ENCODE data around the gene TMEM185B. TPM values are rescaled to one million over a fixed set of nuclear protein-coding genes. Genes with fewer than 3 reads are reported as not detected.

Gene TMEM185B
- total RNA-seq, 1 donor from 2014 or later, result 27.4 TPM

- no peak for DNase-seq (ENCODE audit: low read depth, low spot score)
Observed at GRCh38 chr2:120231974-120232635, 8.9 kb upstream of the TMEM185B start.

GRCh38 chr2:120231564-120231973, 8.4 kb upstream of the TMEM185B start:
- no peak for DNase-seq (ENCODE audit: low read depth, low spot score)

- no peak for DNase-seq (ENCODE audit: low read depth, low spot score)
Observed at GRCh38 chr2:120230515-120231471, 7.6 kb upstream of the TMEM185B start.

- DNase-seq (ENCODE audit: low read depth, low spot score), result no peak
Observed at GRCh38 chr2:120229341-120229740, 6.1 kb upstream of the TMEM185B start.

GRCh38 chr2:120228503-120228902, 5.3 kb upstream of the TMEM185B start:
- no peak for DNase-seq (ENCODE audit: low read depth, low spot score)

- DNase-seq (ENCODE audit: low read depth, low spot score), result no peak
Observed at GRCh38 chr2:120227111-120227991, 4.2 kb upstream of the TMEM185B start.

GRCh38 chr2:120226316-120226715, 3.1 kb upstream of the TMEM185B start:
- no peak for DNase-seq (ENCODE audit: low read depth, low spot score)

- no peak for DNase-seq (ENCODE audit: low read depth, low spot score)
Observed at GRCh38 chr2:120225549-120226065, 2.4 kb upstream of the TMEM185B start.

GRCh38 chr2:120224735-120225548, 1.7 kb upstream of the TMEM185B start:
- DNase-seq (ENCODE audit: low read depth, low spot score), result no peak

- DNase-seq (ENCODE audit: low read depth, low spot score), result no peak
Observed at GRCh38 chr2:120224256-120224655, 1.1 kb upstream of the TMEM185B start.

- no peak for DNase-seq (ENCODE audit: low read depth, low spot score)
Observed at GRCh38 chr2:120222186-120223033, 790 bp downstream of the TMEM185B start.

- DNase-seq (ENCODE audit: low read depth, low spot score), result no peak
Observed at GRCh38 chr2:120221616-120222015, 1.6 kb downstream of the TMEM185B start.

GRCh38 chr2:120220756-120221155, 2.4 kb downstream of the TMEM185B start:
- no peak for DNase-seq (ENCODE audit: low read depth, low spot score)

GRCh38 chr2:120219766-120220165, 3.4 kb downstream of the TMEM185B start:
- DNase-seq (ENCODE audit: low read depth, low spot score), result no peak

GRCh38 chr2:120219291-120219690, 3.9 kb downstream of the TMEM185B start:
- DNase-seq (ENCODE audit: low read depth, low spot score), result no peak

GRCh38 chr2:120218181-120218580, 5.0 kb downstream of the TMEM185B start:
- no peak for DNase-seq (ENCODE audit: low read depth, low spot score)

- no peak for DNase-seq (ENCODE audit: low read depth, low spot score)
Observed at GRCh38 chr2:120210270-120210693, 12.9 kb downstream of the TMEM185B start.

- no peak for DNase-seq (ENCODE audit: low read depth, low spot score)
Observed at GRCh38 chr2:120209427-120210269, 13.6 kb downstream of the TMEM185B start.

Data from pulmonary artery endothelial cell (primary cell).